Measurements from ENCODE around the gene AKNA. TPM values are rescaled to one million over a fixed set of nuclear protein-coding genes. Genes with fewer than 3 reads are reported as not detected.
A peak's percentile ranks its signal among the peaks of the same experiment; 100 is the strongest.

AKNA gene
- total RNA-seq, 2 experiments from 2014 or later: 107 to 118 TPM

- peak overlapping the region; percentile 15 for H3K4me3 Mint-ChIP-seq
- H3K9me3 Mint-ChIP-seq: no peaks in the 10 kb centered on the region
- H3K27me3 Mint-ChIP-seq (ENCODE audit: low read depth): no peaks in the 10 kb centered on the region
- peaks cover 69% of the 10 kb centered on the region for H3K36me3 Mint-ChIP-seq (ENCODE audit: low read depth)
- CTCF ChIA-PET: interaction anchor here (0.5 to 3.4 kb wide), 3 partner anchors 36 to 243 kb away, joined by 3 to 14 read pairs (median 4); no protein-coding TSS in a partner anchor
- H3K27ac Mint-ChIP-seq: peak overlapping the region; percentile 98
- no peak for DNase-seq
- intact Hi-C loops (cut with micrococcal nuclease): loop anchor here (1.0 to 5.0 kb wide), 7 partner anchors 16 to 263 kb away; partner anchors contain the start of gene ATP6V1G1
- H3K4me1 Mint-ChIP-seq (ENCODE audit: low read depth): peaks cover 52% of the 10 kb centered on the region
Observed at GRCh38 chr9:114349713-114350480, 37.9 kb downstream of the AKNA start.

GRCh38 chr9:114348906-114349482, 38.8 kb downstream of the AKNA start:
- Mint-ChIP-seq H3K36me3 (ENCODE audit: low read depth) (peaks cover 72% of the 10 kb centered on the region), H3K27ac (peak overlapping the region; percentile 98), H3K27me3 (ENCODE audit: low read depth) (no peaks in the 10 kb centered on the region), H3K4me3 (peak overlapping the region; percentile 24), H3K9me3 (no peaks in the 10 kb centered on the region), H3K4me1 (ENCODE audit: low read depth) (peaks cover 49% of the 10 kb centered on the region)
- CTCF ChIA-PET: interaction anchor here (0.7 to 3.4 kb wide), 2 partner anchors 32 to 37 kb away, joined by 3 to 14 read pairs; no protein-coding TSS in a partner anchor
- peak; percentile 98 for DNase-seq
- intact Hi-C loops (cut with micrococcal nuclease): loop anchor here (1.0 to 5.0 kb wide), 7 partner anchors 17 to 264 kb away; partner anchors contain the start of gene ATP6V1G1

GRCh38 chr9:114348261-114348905, 39.4 kb downstream of the AKNA start:
- peaks cover 77% of the 10 kb centered on the region for H3K36me3 Mint-ChIP-seq (ENCODE audit: low read depth)
- CTCF ChIA-PET: interaction anchor here (0.7 to 3.4 kb wide), 3 partner anchors 10 to 38 kb away, joined by 3 to 14 read pairs (median 8); no protein-coding TSS in a partner anchor
- H3K4me3 Mint-ChIP-seq: peak overlapping the region; percentile 24
- H3K4me1 Mint-ChIP-seq (ENCODE audit: low read depth): peaks cover 50% of the 10 kb centered on the region
- DNase-seq: no peak
- no peaks in the 10 kb centered on the region for H3K9me3 Mint-ChIP-seq
- intact Hi-C loops (cut with micrococcal nuclease): loop anchor here (2.0 to 5.0 kb wide), 2 partner anchors 139 to 264 kb away; no protein-coding TSS in a partner anchor
- peak overlapping the region; percentile 98 for H3K27ac Mint-ChIP-seq
- no peaks in the 10 kb centered on the region for H3K27me3 Mint-ChIP-seq (ENCODE audit: low read depth)

GRCh38 chr9:114347675-114348074, 40.1 kb downstream of the AKNA start:
- intact Hi-C loops (cut with micrococcal nuclease): loop anchor here (2.0 to 5.0 kb wide), 2 partner anchors 140 to 265 kb away; no protein-coding TSS in a partner anchor
- CTCF ChIA-PET: interaction anchor here (0.7 to 3.4 kb wide), 4 partner anchors 9 to 58 kb away, joined by 3 to 14 read pairs (median 7); no protein-coding TSS in a partner anchor
- Mint-ChIP-seq H3K9me3 (no peaks in the 10 kb centered on the region), H3K4me3 (no peak overlapping the region), H3K27ac (peak overlapping the region; percentile 98), H3K27me3 (ENCODE audit: low read depth) (no peaks in the 10 kb centered on the region), H3K4me1 (ENCODE audit: low read depth) (peaks cover 47% of the 10 kb centered on the region), H3K36me3 (ENCODE audit: low read depth) (peaks cover 77% of the 10 kb centered on the region)
- no peak for DNase-seq

GRCh38 chr9:114346146-114346545, 41.6 kb downstream of the AKNA start:
- CTCF ChIA-PET: interaction anchor here (0.9 to 1.9 kb wide), 3 partner anchors 40 to 307 kb away, joined by 3 to 6 read pairs (median 4); no protein-coding TSS in a partner anchor
- DNase-seq: no peak
- Mint-ChIP-seq H3K27me3 (ENCODE audit: low read depth) (no peaks in the 10 kb centered on the region), H3K36me3 (ENCODE audit: low read depth) (peaks cover 78% of the 10 kb centered on the region), H3K9me3 (no peaks in the 10 kb centered on the region), H3K4me3 (no peak overlapping the region), H3K27ac (peak overlapping the region; percentile 98), H3K4me1 (ENCODE audit: low read depth) (peaks cover 41% of the 10 kb centered on the region)
- intact Hi-C loops (cut with micrococcal nuclease): loop anchor here (5.0 kb wide), 1 partner anchor 141 kb away; no protein-coding TSS in a partner anchor

- H3K27ac Mint-ChIP-seq: peak overlapping the region; percentile 46
- intact Hi-C loops (cut with micrococcal nuclease): loop anchor here (5.0 kb wide), 1 partner anchor 142 kb away; no protein-coding TSS in a partner anchor
- H3K4me1 Mint-ChIP-seq (ENCODE audit: low read depth): peaks cover 35% of the 10 kb centered on the region
- DNase-seq: no peak
- no peaks in the 10 kb centered on the region for H3K27me3 Mint-ChIP-seq (ENCODE audit: low read depth)
- no peak overlapping the region for H3K4me3 Mint-ChIP-seq
- H3K9me3 Mint-ChIP-seq: no peaks in the 10 kb centered on the region
- H3K36me3 Mint-ChIP-seq (ENCODE audit: low read depth): peaks cover 75% of the 10 kb centered on the region
- CTCF ChIA-PET: interaction anchor here (1.1 to 1.9 kb wide), 2 partner anchors 41 to 60 kb away, joined by 4 to 6 read pairs; no protein-coding TSS in a partner anchor
Observed at GRCh38 chr9:114345493-114346065, 42.2 kb downstream of the AKNA start.

- no peak for DNase-seq
- Mint-ChIP-seq H3K9me3 (no peaks in the 10 kb centered on the region), H3K27ac (peak overlapping the region; percentile 50), H3K36me3 (ENCODE audit: low read depth) (peaks cover 69% of the 10 kb centered on the region), H3K27me3 (ENCODE audit: low read depth) (no peaks in the 10 kb centered on the region), H3K4me1 (ENCODE audit: low read depth) (peaks cover 27% of the 10 kb centered on the region), H3K4me3 (no peak overlapping the region)
- intact Hi-C loops (cut with micrococcal nuclease): loop anchor here (5.0 kb wide), 1 partner anchor 143 kb away; no protein-coding TSS in a partner anchor
- CTCF ChIA-PET: interaction anchor here (0.8 to 1.8 kb wide), 2 partner anchors 45 to 160 kb away, joined by 3 to 4 read pairs; no protein-coding TSS in a partner anchor
Observed at GRCh38 chr9:114344692-114345091, 43.1 kb downstream of the AKNA start.

- Mint-ChIP-seq H3K4me3 (no peak overlapping the region), H3K27me3 (ENCODE audit: low read depth) (no peaks in the 10 kb centered on the region), H3K4me1 (ENCODE audit: low read depth) (peaks cover 26% of the 10 kb centered on the region), H3K27ac (no peak overlapping the region), H3K9me3 (no peaks in the 10 kb centered on the region), H3K36me3 (ENCODE audit: low read depth) (peaks cover 69% of the 10 kb centered on the region)
- intact Hi-C loops (cut with micrococcal nuclease): no loop called here
- CTCF ChIA-PET: interaction anchor here (0.8 to 1.8 kb wide), 2 partner anchors 45 to 160 kb away, joined by 3 to 4 read pairs; no protein-coding TSS in a partner anchor
- DNase-seq: no peak
Observed at GRCh38 chr9:114344188-114344566, 43.6 kb downstream of the AKNA start.

- H3K27me3 Mint-ChIP-seq (ENCODE audit: low read depth): no peaks in the 10 kb centered on the region
- intact Hi-C loops (cut with micrococcal nuclease): no loop called here
- CTCF ChIA-PET: interaction anchor here (1.8 kb wide), 1 partner anchor 46 kb away, joined by 4 read pairs; no protein-coding TSS in a partner anchor
- DNase-seq: no peak
- H3K4me1 Mint-ChIP-seq (ENCODE audit: low read depth): peaks cover 24% of the 10 kb centered on the region
- peak overlapping the region; percentile 66 for H3K27ac Mint-ChIP-seq
- H3K36me3 Mint-ChIP-seq (ENCODE audit: low read depth): peaks cover 71% of the 10 kb centered on the region
- H3K4me3 Mint-ChIP-seq: no peak overlapping the region
- no peaks in the 10 kb centered on the region for H3K9me3 Mint-ChIP-seq
Observed at GRCh38 chr9:114343471-114344187, 44.2 kb downstream of the AKNA start.

GRCh38 chr9:114342755-114343440, 44.9 kb downstream of the AKNA start:
- CTCF ChIA-PET: interaction anchor here (0.6 kb wide), 1 partner anchor 259 kb away, joined by 3 read pairs; no protein-coding TSS in a partner anchor
- Mint-ChIP-seq H3K4me3 (no peak overlapping the region), H3K4me1 (ENCODE audit: low read depth) (peaks cover 17% of the 10 kb centered on the region), H3K27ac (peak overlapping the region; percentile 66), H3K9me3 (no peaks in the 10 kb centered on the region), H3K36me3 (ENCODE audit: low read depth) (peaks cover 67% of the 10 kb centered on the region), H3K27me3 (ENCODE audit: low read depth) (no peaks in the 10 kb centered on the region)
- intact Hi-C loops (cut with micrococcal nuclease): no loop called here
- no peak for DNase-seq
